ENCODE data around the gene DEPP1. TPM values are rescaled to one million over a fixed set of nuclear protein-coding genes. Genes with fewer than 3 reads are reported as not detected.

DEPP1 gene
- polyA plus RNA-seq, 3 donors, result not detected

GRCh38 chr10:44992070-44992731 lies 13.6 kb upstream of the DEPP1 start:
- WGBS (ENCODE audit: insufficient coverage), result 97% methylated on average over 11 of the region's 11 CpGs
- Mint-ChIP-seq H3K9me3 (no peaks in the 10 kb centered on the region), H3K36me3 (peaks cover 76 to 78% of the 10 kb centered on the region in 2 donors)

GRCh38 chr10:44991571-44991970 lies 13.0 kb upstream of the DEPP1 start:
- H3K27me3 ChIP-seq (ENCODE audit: control insufficient read depth in 2 of 2, insufficient read depth in 2 of 2, low read length in 2 of 2), result no peaks in the 10 kb centered on the region
- Mint-ChIP-seq H3K27ac (no peak overlapping the region), H3K4me3 (no peak overlapping the region), H3K9me3 (no peaks in the 10 kb centered on the region), H3K27me3 (ENCODE audit: low read depth in 3 of 3) (peaks cover 0 to 2% (median 0%) of the 10 kb centered on the region in 3 donors), H3K36me3 (peaks cover 83 to 84% of the 10 kb centered on the region in 2 donors), H3K4me1 (peaks cover 25% of the 10 kb centered on the region)
- H3K79me2 ChIP-seq (ENCODE audit: insufficient read depth, low read length), result no peaks in the 10 kb centered on the region
- peaks cover 88% of the 10 kb centered on the region for H4K20me1 ChIP-seq (ENCODE audit: insufficient read depth, low read length)
- TF ChIP-seq CTCF (IDR thresholded peaks at IDR 0.05), result no peak
- DNase-seq, result no peak
- H3K9ac ChIP-seq (ENCODE audit: insufficient read depth, low read length, poor library complexity, severe bottlenecking), result no peak overlapping the region
- peaks cover 87 to 88% of the 10 kb centered on the region in 2 donors for H3K36me3 ChIP-seq (replicated peaks in 1 of 2; ENCODE audit: control insufficient read depth in 1 of 2, insufficient read depth in 2 of 2, low read length in 2 of 2)
- H3K4me3 ChIP-seq (replicated peaks in 1 of 3; ENCODE audit: low read depth in 2 of 3, low read length in 3 of 3), result no peak overlapping the region
- intact Hi-C loops (cut with micrococcal nuclease), result no loop called here
- H3K27ac ChIP-seq (ENCODE audit: low read depth in 1 of 2, low read length in 2 of 2), result peak overlapping the region in 1 of 2 donors; percentile 48
- WGBS (ENCODE audit: insufficient coverage), result 100% methylated on average over 4 of the region's 5 CpGs
- no peak overlapping the region for H3K4me2 ChIP-seq (replicated peaks; ENCODE audit: extremely low read depth, low read length, poor library complexity, severe bottlenecking)
- no peak overlapping the region for H2AFZ ChIP-seq (ENCODE audit: insufficient read depth, low read depth, low read length, poor library complexity, severe bottlenecking)
- peaks cover 0 to 15% of the 10 kb centered on the region in 2 donors for H3K4me1 ChIP-seq (ENCODE audit: control insufficient read depth in 1 of 2, insufficient read depth in 2 of 2, low read length in 2 of 2)
- no peaks in the 10 kb centered on the region for H3K9me3 ChIP-seq (replicated peaks in 1 of 2; ENCODE audit: control insufficient read depth in 1 of 2, insufficient read depth in 1 of 2, low read length in 2 of 2)

More at GRCh38 chr10:44992070-44992731, 13.6 kb upstream of the DEPP1 start:
- no peak overlapping the region for H3K4me3 Mint-ChIP-seq
- H3K9ac ChIP-seq (ENCODE audit: insufficient read depth, low read length, poor library complexity, severe bottlenecking), result no peak overlapping the region
- H3K36me3 ChIP-seq (replicated peaks in 1 of 2; ENCODE audit: control insufficient read depth in 1 of 2, insufficient read depth in 2 of 2, low read length in 2 of 2), result peaks cover 80 to 82% of the 10 kb centered on the region in 2 donors
- no peak overlapping the region for H3K4me2 ChIP-seq (replicated peaks; ENCODE audit: extremely low read depth, low read length, poor library complexity, severe bottlenecking)
- H3K27me3 Mint-ChIP-seq (ENCODE audit: low read depth in 3 of 3), result peaks cover 0 to 2% (median 1%) of the 10 kb centered on the region in 3 donors
- TF ChIP-seq CTCF (IDR thresholded peaks at IDR 0.05), result no peak
- peaks cover 0 to 15% of the 10 kb centered on the region in 2 donors for H3K4me1 ChIP-seq (ENCODE audit: control insufficient read depth in 1 of 2, insufficient read depth in 2 of 2, low read length in 2 of 2)
- intact Hi-C loops (cut with micrococcal nuclease), result no loop called here
- no peaks in the 10 kb centered on the region for H3K79me2 ChIP-seq (ENCODE audit: insufficient read depth, low read length)
- H3K27ac ChIP-seq (ENCODE audit: low read depth in 1 of 2, low read length in 2 of 2), result peak overlapping the region in 1 of 2 donors; percentile 32
- peaks cover 27% of the 10 kb centered on the region for H3K4me1 Mint-ChIP-seq
- peak overlapping the region in 3 of 7 donors; percentile 26 to 51 (median 45) for H3K27ac Mint-ChIP-seq
- H4K20me1 ChIP-seq (ENCODE audit: insufficient read depth, low read length), result peaks cover 87% of the 10 kb centered on the region
- H3K9me3 ChIP-seq (replicated peaks in 1 of 2; ENCODE audit: control insufficient read depth in 1 of 2, insufficient read depth in 1 of 2, low read length in 2 of 2), result no peaks in the 10 kb centered on the region
- no peak for DNase-seq
- no peak overlapping the region for H3K4me3 ChIP-seq (replicated peaks in 1 of 3; ENCODE audit: low read depth in 2 of 3, low read length in 3 of 3)
- H3K27me3 ChIP-seq (ENCODE audit: control insufficient read depth in 2 of 2, insufficient read depth in 2 of 2, low read length in 2 of 2), result no peaks in the 10 kb centered on the region
- no peak overlapping the region for H2AFZ ChIP-seq (ENCODE audit: insufficient read depth, low read depth, low read length, poor library complexity, severe bottlenecking)
